Tibial artery (tissue), 4 donors: ENCODE measurements around the gene AAGAB.

Source experiments
- DNase-seq, 2 donors: peaks; one replicate each; pipeline ENCODE4 v3.0.0-alpha.2; 2019
- H3K27ac ChIP-seq, 2 donors: fragments of 200-600 bp; sonication (generic) in 1 of 2; 1 replicate in 1 of 2; 2 replicates in 1 of 2; pipeline ENCODE4 v1.5.1; 2018 to 2019; ENCODE audit warnings: mild to moderate bottlenecking in 1 of 2
- H3K27me3 ChIP-seq, 2 donors: fragments of 200-600 bp; sonication (generic) in 1 of 2; one replicate each; pipeline versions ENCODE4 v1.5.1 to v1.6.0; 2016 to 2019
- H3K36me3 ChIP-seq, 3 donors: fragments of 200-600 bp; sonication (generic) in 2 of 3; one replicate each; pipeline ENCODE4 v1.5.1; 2016 to 2019; ENCODE audit warnings: mild to moderate bottlenecking in 2 of 3
- H3K4me1 ChIP-seq, 4 donors: fragments of 200-600 bp; sonication (generic) in 2 of 4; 1 replicate in 3 of 4; 2 replicates in 1 of 4; pipeline ENCODE4 v1.5.1; 2016 to 2019
- H3K4me3 ChIP-seq, 2 donors: fragments of 200-600 bp; sonication (generic) in 1 of 2; 1 replicate in 1 of 2; 2 replicates in 1 of 2; pipeline ENCODE4 v1.5.1; 2018 to 2019; ENCODE audit warnings: mild to moderate bottlenecking in 2 of 2
- H3K9me3 ChIP-seq, 3 donors: fragments of 200-600 bp; sonication (generic) in 1 of 3; one replicate each; pipeline ENCODE4 v1.5.1; 2016 to 2019
- CTCF ChIP-seq, 2 experiments: fragments of 200-600 bp in 1 of 2; fragments of 450-650 bp in 1 of 2; IDR thresholded peaks; one replicate each; pipeline ENCODE4 v1.5.1; 2017 to 2019; ENCODE audit warnings: antibody characterized with exemption in 2 of 2, mild to moderate bottlenecking in 1 of 2, moderate library complexity in 1 of 2
- intact Hi-C: fragments of 100-400 bp; cut with DNase I; formaldehyde crosslinking; loops from one replicate; pipeline ENCODE4 v1.15.0; 2023; ENCODE audit warnings: low total_unique reads

Gene AAGAB

GRCh38 chr15:67176195-67176971, 78.1 kb downstream of the AAGAB start:
- DNase-seq = peak; percentile 24 to 68
- peaks cover 0 to 38% (median 25%) of the 10 kb centered on the region in 4 donors for H3K4me1 ChIP-seq
- intact Hi-C loops = no loop called here

DNA sequence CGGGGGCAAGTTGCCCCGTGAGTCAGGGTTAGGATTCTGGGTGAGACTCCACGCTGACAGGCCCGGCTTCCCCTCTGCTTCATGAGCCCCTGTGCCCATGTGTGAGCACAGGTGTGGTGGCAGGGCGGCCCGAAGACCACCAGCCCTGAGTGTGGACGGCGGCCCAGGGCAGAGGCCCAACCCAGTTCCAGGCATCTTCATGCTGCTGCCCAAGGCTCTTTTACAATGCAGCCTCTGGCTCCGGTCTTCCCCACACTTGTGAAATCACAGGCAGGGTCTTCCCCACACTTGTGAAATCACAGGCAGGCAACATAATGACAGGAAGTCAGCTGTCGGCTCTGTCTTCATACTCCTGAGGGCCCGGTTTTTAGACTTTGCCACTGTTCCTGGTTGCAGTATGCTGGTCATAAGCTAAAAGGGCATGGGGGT, 78.8 kb downstream of the AAGAB start:
- Histone ChIP-seq H3K27ac (peak overlapping the region; percentile 4 to 12), H3K36me3 (peaks cover 0 to 45% (median 17%) of the 10 kb centered on the region in 3 donors), H3K9me3 (no peaks in the 10 kb centered on the region), H3K4me3 (no peak overlapping the region), H3K4me1 (peaks cover 0 to 38% (median 25%) of the 10 kb centered on the region in 4 donors), H3K27me3 (no peaks in the 10 kb centered on the region)
- DNase-seq = peak; percentile 76 to 77
- no peak for TF ChIP-seq CTCF (IDR thresholded peaks at IDR 0.05)
- intact Hi-C loops = no loop called here

More at GRCh38 chr15:67176195-67176971, 78.1 kb downstream of the AAGAB start:
- TF ChIP-seq CTCF (IDR thresholded peaks at IDR 0.05) = no peak
- Histone ChIP-seq H3K9me3 (no peaks in the 10 kb centered on the region), H3K27ac (no peak overlapping the region), H3K4me3 (no peak overlapping the region), H3K27me3 (no peaks in the 10 kb centered on the region), H3K36me3 (peaks cover 4 to 49% (median 19%) of the 10 kb centered on the region in 3 donors)

GRCh38 chr15:67174864-67175573, 79.4 kb downstream of the AAGAB start:
- Histone ChIP-seq H3K4me1 (peaks cover 0 to 38% (median 25%) of the 10 kb centered on the region in 4 donors), H3K4me3 (no peak overlapping the region), H3K27ac (peak overlapping the region; percentile 4 to 12), H3K27me3 (no peaks in the 10 kb centered on the region), H3K9me3 (no peaks in the 10 kb centered on the region), H3K36me3 (peaks cover 0 to 45% (median 23%) of the 10 kb centered on the region in 3 donors)
- DNase-seq = peak; percentile 18 to 52
- TF ChIP-seq CTCF (IDR thresholded peaks at IDR 0.05) = no peak
- intact Hi-C loops = no loop called here

DNA sequence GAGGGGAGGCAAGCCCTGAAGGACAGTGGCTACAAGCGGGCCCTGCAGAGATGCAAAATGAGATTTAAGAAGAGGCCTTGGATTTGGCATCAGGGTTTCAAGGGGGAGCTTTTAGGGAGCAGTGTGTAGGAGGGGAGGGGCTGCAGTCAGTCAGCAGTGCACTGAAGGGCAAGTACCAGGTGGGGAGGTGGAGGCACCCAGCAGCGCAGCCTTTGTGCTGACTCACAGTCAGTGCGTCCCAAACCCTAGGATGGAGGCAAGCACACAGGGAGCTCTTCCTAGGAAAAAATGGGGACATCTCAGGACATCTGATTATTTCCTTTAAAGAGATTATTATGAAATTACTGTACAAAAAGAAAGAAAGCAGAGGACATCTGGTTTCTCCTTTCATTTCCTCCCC, 80.0 kb downstream of the AAGAB start:
- TF ChIP-seq CTCF (IDR thresholded peaks at IDR 0.05) = no peak
- DNase-seq = peak; percentile 11 to 51
- H3K36me3 ChIP-seq = peaks cover 0 to 45% (median 25%) of the 10 kb centered on the region in 3 donors
- peaks cover 0 to 38% (median 25%) of the 10 kb centered on the region in 4 donors for H3K4me1 ChIP-seq
- no peak overlapping the region for H3K27ac ChIP-seq
- no peaks in the 10 kb centered on the region for H3K9me3 ChIP-seq
- intact Hi-C loops = no loop called here
- H3K27me3 ChIP-seq = no peaks in the 10 kb centered on the region
- H3K4me3 ChIP-seq = no peak overlapping the region

GRCh38 chr15:67173786-67174185, 80.7 kb downstream of the AAGAB start:
- Histone ChIP-seq H3K36me3 (peaks cover 0 to 41% (median 32%) of the 10 kb centered on the region in 3 donors), H3K4me3 (no peak overlapping the region), H3K27me3 (no peaks in the 10 kb centered on the region), H3K27ac (no peak overlapping the region), H3K4me1 (peaks cover 0 to 37% (median 25%) of the 10 kb centered on the region in 4 donors), H3K9me3 (no peaks in the 10 kb centered on the region)
- intact Hi-C loops = no loop called here
- DNase-seq = peak in 1 of 2 donors; percentile 53
- TF ChIP-seq CTCF (IDR thresholded peaks at IDR 0.05) = no peak
